ENCODE results near the gene RYR3. TPM values are rescaled to one million over a fixed set of nuclear protein-coding genes. Genes with fewer than 3 reads are reported as not detected.

Gene RYR3
- total RNA-seq, 1 donor from 2014 or later = 4.8 TPM

DNA sequence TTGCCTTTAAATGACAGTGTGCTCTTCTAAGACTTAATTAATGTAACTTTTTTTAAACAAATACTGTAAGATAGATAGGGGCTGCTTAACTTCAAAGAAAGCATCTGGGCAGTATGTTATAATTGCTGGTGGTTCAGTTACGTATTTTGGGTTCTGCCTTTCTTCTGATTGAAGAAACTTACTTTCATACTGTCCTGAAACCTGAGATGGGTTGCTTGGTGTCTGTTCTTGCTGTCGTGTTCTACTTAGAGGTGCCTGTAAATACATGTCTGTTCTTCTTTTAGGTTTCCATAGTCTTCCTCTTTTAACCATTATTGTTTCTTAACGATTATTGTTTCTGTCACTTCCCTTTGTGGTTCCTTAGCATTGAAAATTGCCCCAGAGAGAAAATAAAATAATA, 359.8 kb downstream of the RYR3 start:
- no peak overlapping the region for H3K27ac Mint-ChIP-seq (ENCODE audit: unreplicated experiment)
- H3K36me3 Mint-ChIP-seq (ENCODE audit: low read depth, unreplicated experiment) = no peaks in the 10 kb centered on the region
- no peak for DNase-seq (ENCODE audit: low spot score)
- TF ChIP-seq, protein P1, sequence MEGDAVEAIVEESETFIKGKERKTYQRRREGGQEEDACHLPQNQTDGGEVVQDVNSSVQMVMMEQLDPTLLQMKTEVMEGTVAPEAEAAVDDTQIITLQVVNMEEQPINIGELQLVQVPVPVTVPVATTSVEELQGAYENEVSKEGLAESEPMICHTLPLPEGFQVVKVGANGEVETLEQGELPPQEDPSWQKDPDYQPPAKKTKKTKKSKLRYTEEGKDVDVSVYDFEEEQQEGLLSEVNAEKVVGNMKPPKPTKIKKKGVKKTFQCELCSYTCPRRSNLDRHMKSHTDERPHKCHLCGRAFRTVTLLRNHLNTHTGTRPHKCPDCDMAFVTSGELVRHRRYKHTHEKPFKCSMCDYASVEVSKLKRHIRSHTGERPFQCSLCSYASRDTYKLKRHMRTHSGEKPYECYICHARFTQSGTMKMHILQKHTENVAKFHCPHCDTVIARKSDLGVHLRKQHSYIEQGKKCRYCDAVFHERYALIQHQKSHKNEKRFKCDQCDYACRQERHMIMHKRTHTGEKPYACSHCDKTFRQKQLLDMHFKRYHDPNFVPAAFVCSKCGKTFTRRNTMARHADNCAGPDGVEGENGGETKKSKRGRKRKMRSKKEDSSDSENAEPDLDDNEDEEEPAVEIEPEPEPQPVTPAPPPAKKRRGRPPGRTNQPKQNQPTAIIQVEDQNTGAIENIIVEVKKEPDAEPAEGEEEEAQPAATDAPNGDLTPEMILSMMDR (IDR thresholded peaks at IDR 0.05; ENCODE audit: unreplicated experiment) = no peak
- no peaks in the 10 kb centered on the region for H3K9me3 Mint-ChIP-seq (ENCODE audit: unreplicated experiment)
- H3K4me1 Mint-ChIP-seq (ENCODE audit: unreplicated experiment) = peaks cover 4% of the 10 kb centered on the region
- no peaks in the 10 kb centered on the region for H3K27me3 Mint-ChIP-seq (ENCODE audit: unreplicated experiment)
- H3K4me3 Mint-ChIP-seq (ENCODE audit: unreplicated experiment) = no peak overlapping the region

DNA sequence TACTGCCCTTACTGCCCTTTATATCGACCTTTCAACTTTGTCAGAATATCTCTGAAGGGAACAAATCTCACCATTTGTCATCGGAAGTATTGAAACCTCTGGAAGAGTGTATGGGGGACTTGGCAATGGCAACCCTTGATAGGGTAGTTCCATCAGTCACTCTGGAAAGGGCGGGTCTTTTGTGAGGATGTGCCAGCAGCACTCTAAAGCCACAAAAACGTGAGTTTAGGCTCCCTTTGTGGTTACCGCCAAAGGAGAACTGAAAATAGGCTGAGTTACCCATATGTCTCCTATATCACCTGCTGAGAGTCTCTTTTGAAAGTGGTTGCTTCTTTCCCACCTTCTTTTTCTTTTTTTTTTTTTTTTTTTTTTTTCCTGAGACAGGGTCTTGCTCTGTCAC, 360.7 kb downstream of the RYR3 start:
- Mint-ChIP-seq H3K27me3 (ENCODE audit: unreplicated experiment) (no peaks in the 10 kb centered on the region), H3K27ac (ENCODE audit: unreplicated experiment) (no peak overlapping the region), H3K4me1 (ENCODE audit: unreplicated experiment) (peaks cover 13% of the 10 kb centered on the region), H3K36me3 (ENCODE audit: low read depth, unreplicated experiment) (no peaks in the 10 kb centered on the region), H3K4me3 (ENCODE audit: unreplicated experiment) (no peak overlapping the region), H3K9me3 (ENCODE audit: unreplicated experiment) (no peaks in the 10 kb centered on the region)
- TF ChIP-seq, protein P1 (IDR thresholded peaks at IDR 0.05; ENCODE audit: unreplicated experiment) = no peak
- no peak for DNase-seq (ENCODE audit: low spot score)

DNA sequence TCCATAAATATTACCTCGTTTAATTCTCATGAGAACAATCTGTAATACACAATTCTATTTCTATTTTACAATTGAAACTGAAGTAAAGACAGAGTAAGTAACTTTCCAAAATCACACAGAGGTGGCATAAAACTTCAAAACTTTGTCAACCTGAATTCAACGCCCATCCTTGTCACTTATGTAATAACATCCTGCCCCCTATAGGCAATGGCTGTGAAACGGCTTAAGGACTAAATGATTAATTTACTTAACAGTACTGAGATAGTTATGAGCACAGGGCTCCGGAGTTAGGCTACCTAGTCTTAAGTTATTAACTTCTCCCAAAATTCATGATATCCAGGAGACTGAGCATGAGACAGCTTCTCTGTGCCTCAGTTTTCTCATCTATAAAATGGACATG, 364.5 kb downstream of the RYR3 start:
- Mint-ChIP-seq H3K4me1 (ENCODE audit: unreplicated experiment) (peaks cover 39% of the 10 kb centered on the region), H3K4me3 (ENCODE audit: unreplicated experiment) (no peak overlapping the region), H3K9me3 (ENCODE audit: unreplicated experiment) (no peaks in the 10 kb centered on the region), H3K27ac (ENCODE audit: unreplicated experiment) (no peak overlapping the region), H3K36me3 (ENCODE audit: low read depth, unreplicated experiment) (no peaks in the 10 kb centered on the region), H3K27me3 (ENCODE audit: unreplicated experiment) (no peaks in the 10 kb centered on the region)
- DNase-seq (ENCODE audit: low spot score) = no peak
- TF ChIP-seq, protein P1 (IDR thresholded peaks at IDR 0.05; ENCODE audit: unreplicated experiment) = peak; percentile 56

DNA sequence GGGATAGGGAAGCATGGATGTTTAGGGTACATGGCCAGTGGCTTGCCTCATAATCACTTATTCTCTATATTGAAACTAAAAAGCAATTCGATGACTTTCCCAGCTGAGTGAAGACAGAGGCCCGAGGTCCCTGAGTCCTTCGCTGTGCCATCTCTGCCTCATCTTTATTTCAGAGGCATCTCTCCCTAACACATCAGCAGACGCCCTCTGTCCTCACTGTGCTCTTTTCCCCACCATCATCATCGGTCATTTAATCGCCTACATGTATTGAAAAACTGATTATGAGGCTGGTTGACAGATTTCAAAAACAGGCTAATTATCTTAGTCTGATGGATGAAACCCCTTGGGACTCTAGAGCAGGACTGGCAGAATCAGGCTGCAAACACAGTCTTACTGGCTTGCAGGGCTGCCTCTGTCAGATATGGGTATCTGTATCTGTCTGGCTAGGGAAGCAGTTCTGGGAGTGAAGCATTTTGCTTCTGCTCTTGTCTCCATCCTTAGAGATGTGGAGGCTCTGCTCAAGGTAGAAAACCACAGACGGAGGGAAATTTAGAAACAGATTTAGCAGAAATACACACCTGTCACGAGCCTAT, 366.6 kb downstream of the RYR3 start:
- Mint-ChIP-seq H3K4me3 (ENCODE audit: unreplicated experiment) (no peak overlapping the region), H3K9me3 (ENCODE audit: unreplicated experiment) (no peaks in the 10 kb centered on the region), H3K4me1 (ENCODE audit: unreplicated experiment) (peaks cover 45% of the 10 kb centered on the region), H3K27me3 (ENCODE audit: unreplicated experiment) (no peaks in the 10 kb centered on the region), H3K27ac (ENCODE audit: unreplicated experiment) (peak overlapping the region; percentile 90), H3K36me3 (ENCODE audit: low read depth, unreplicated experiment) (no peaks in the 10 kb centered on the region)
- TF ChIP-seq, protein P1 (IDR thresholded peaks at IDR 0.05; ENCODE audit: unreplicated experiment) = no peak
- DNase-seq (ENCODE audit: low spot score) = no peak

DNA sequence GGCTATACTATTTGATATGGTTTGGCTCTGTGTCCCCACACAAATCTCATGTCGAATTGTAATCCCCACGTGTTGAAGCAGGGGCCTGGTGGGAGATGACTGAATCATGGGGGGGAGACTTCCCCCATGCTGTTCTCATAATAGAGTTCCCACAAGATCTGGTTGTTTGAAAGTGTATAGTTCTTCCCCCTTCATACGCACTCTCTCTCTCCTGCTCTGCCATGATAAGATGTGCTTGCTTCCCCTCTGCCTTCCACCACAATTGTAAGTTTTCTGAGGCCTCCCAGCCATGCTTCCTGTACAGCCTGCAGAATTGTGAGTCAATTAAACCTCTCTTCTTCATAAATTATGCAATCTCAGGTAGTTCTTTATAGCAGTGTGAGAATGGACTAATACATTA, 367.4 kb downstream of the RYR3 start:
- Mint-ChIP-seq H3K27ac (ENCODE audit: unreplicated experiment) (peak overlapping the region; percentile 90), H3K27me3 (ENCODE audit: unreplicated experiment) (no peaks in the 10 kb centered on the region), H3K9me3 (ENCODE audit: unreplicated experiment) (no peaks in the 10 kb centered on the region), H3K4me3 (ENCODE audit: unreplicated experiment) (no peak overlapping the region), H3K36me3 (ENCODE audit: low read depth, unreplicated experiment) (no peaks in the 10 kb centered on the region), H3K4me1 (ENCODE audit: unreplicated experiment) (peaks cover 45% of the 10 kb centered on the region)
- TF ChIP-seq, protein P1 (IDR thresholded peaks at IDR 0.05; ENCODE audit: unreplicated experiment) = no peak
- no peak for DNase-seq (ENCODE audit: low spot score)

Data from endothelial cell (in vitro differentiated cells).